Brain microvascular endothelial cell (primary cell): ENCODE results near the gene ZSWIM3.

Experiments used
- DNase-seq: peaks from one replicate; pipeline ENCODE4 v3.0.0-alpha.2; 2020
- H3K27ac ChIP-seq: fragments of 250-450 bp; sonication (Bioruptor Pico); 2 replicates; pipeline ENCODE4 v1.5.1; 2020; ENCODE audit warnings: mild to moderate bottlenecking, moderate library complexity
- H3K27me3 ChIP-seq: fragments of 250-450 bp; sonication (Bioruptor Pico); replicated peaks from 2 replicates; pipeline ENCODE4 v1.5.1; 2020; ENCODE audit warnings: mild to moderate bottlenecking
- H3K36me3 ChIP-seq: fragments of 250-450 bp; sonication (Bioruptor Pico); replicated peaks from 2 replicates; pipeline ENCODE4 v1.5.1; 2020; ENCODE audit warnings: mild to moderate bottlenecking
- H3K4me3 ChIP-seq: 2 replicates; pipeline ENCODE4 v1.5.1; 2011; ENCODE audit warnings: low read depth, mild to moderate bottlenecking, control low read depth, low read length, moderate library complexity
- in situ Hi-C: cut with HindIII; loops from 2 replicates; pipeline ENCODE4 v1.10.0; 2017; ENCODE audit warnings: low sequenced_read_pairs, low pct_ligation_motif_present
- TF ChIP-seq, protein P1 (sequence below): IDR thresholded peaks from 2 replicates; pipeline ENCODE4 v1.5.1; 2011; ENCODE audit warnings: low read depth, mild to moderate bottlenecking, moderate library complexity, low read length, control low read depth, inconsistent platforms; ENCODE audit errors: missing control alignments

Gene ZSWIM3

DNA sequence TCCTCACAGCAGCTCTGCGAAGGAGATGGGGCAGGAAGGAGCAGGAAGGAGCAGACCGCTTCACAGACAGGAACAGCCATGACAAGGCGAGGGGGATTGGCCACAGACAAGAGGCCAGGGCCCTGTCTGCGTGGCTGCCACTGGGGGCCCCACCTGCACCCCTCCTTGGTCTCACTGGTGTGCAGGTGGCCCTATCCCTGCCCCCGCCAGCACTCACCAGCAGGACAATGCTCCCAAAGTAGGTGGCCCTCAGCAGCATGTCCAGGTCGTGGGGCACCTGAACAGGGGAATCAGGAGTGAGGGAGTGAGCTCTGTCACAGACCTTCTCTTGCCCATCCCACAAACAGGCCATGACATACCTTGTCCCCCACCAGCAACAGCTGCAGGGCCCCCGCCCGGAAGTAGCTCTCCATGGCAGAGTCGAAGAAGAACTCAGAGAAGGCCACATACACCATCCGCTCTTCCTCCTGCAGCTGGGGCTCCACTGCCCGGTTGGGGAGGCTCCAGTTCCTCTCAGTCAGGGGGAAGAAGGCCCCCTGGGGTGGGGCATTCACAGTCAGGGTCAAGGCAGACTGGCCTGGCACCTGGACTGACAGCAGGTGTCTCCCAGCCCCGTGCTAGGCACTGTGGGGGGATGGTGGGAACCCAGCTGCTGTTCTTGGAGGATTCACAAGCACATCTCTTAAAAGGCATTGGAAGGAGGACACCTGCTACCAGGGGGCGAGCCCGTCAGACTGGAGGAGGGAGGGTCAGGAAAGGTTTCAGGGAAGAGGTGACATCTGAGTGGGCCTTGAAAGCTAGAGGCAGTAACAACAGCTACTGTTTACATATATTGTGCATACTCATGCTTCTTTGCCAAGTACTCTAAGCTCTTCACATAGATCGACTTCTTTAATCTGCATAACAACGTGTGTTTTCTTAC lies 47.4 kb downstream of the ZSWIM3 start:
- Histone ChIP-seq H3K36me3 (peaks cover 8% of the 10 kb centered on the region), H3K27me3 (no peaks in the 10 kb centered on the region), H3K27ac (no peak overlapping the region), H3K4me3 (no peak overlapping the region)
- in situ Hi-C loops = no loop called here
- TF ChIP-seq, protein P1, sequence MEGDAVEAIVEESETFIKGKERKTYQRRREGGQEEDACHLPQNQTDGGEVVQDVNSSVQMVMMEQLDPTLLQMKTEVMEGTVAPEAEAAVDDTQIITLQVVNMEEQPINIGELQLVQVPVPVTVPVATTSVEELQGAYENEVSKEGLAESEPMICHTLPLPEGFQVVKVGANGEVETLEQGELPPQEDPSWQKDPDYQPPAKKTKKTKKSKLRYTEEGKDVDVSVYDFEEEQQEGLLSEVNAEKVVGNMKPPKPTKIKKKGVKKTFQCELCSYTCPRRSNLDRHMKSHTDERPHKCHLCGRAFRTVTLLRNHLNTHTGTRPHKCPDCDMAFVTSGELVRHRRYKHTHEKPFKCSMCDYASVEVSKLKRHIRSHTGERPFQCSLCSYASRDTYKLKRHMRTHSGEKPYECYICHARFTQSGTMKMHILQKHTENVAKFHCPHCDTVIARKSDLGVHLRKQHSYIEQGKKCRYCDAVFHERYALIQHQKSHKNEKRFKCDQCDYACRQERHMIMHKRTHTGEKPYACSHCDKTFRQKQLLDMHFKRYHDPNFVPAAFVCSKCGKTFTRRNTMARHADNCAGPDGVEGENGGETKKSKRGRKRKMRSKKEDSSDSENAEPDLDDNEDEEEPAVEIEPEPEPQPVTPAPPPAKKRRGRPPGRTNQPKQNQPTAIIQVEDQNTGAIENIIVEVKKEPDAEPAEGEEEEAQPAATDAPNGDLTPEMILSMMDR = no peak
- no peak for DNase-seq

- peaks cover 6% of the 10 kb centered on the region for H3K36me3 ChIP-seq
- H3K27ac ChIP-seq = no peak overlapping the region
- no peaks in the 10 kb centered on the region for H3K27me3 ChIP-seq
- DNase-seq = peak; percentile 72
- TF ChIP-seq, protein P1 = no peak
- in situ Hi-C loops = no loop called here
- H3K4me3 ChIP-seq = no peak overlapping the region
Measured at GRCh38 chr20:45905505-45906079, 48.2 kb downstream of the ZSWIM3 start.

DNA sequence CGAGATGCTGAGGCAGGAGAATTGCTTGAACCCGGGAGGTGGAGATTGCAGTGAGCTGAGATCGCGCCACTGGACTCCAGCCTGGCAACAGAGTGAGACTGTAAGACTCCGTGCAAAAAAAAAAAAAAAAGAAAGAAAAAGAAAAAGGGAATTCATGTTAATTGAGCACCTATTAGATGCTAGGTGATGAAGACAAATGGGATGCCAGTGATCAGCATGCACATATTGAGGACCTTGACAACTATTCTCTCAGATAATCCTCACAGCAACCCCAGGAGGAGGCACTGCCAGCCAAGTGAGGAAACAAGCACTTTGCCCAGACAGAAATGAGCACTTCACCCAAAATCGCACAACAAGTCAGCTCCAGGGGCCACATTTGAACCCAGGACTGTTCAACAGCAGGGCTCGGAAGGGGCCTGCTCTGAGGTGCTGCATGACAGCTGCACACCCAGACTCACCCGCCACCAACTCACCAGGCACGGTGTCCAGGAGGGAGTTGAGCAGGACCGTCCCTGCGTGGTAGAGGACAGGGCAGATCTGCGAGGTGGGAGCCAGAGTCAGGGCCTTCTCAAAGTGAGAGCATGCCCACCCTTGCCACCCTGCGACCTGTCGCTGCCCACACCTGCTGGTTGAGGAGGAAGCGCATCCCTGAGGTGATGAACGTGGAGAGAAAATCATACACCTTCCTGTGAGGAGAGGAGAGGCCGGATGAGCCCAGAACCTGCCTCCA lies 50.0 kb downstream of the ZSWIM3 start:
- no peaks in the 10 kb centered on the region for H3K27me3 ChIP-seq
- H3K4me3 ChIP-seq = no peak overlapping the region
- H3K27ac ChIP-seq = no peak overlapping the region
- DNase-seq = no peak
- TF ChIP-seq, protein P1 = no peak
- in situ Hi-C loops = no loop called here
- H3K36me3 ChIP-seq = no peaks in the 10 kb centered on the region

GRCh38 chr20:45908084-45908483 lies 50.7 kb downstream of the ZSWIM3 start:
- no peak for DNase-seq
- in situ Hi-C loops = no loop called here
- H3K4me3 ChIP-seq = no peak overlapping the region
- no peak overlapping the region for H3K27ac ChIP-seq
- no peaks in the 10 kb centered on the region for H3K36me3 ChIP-seq
- TF ChIP-seq, protein P1 = no peak
- no peaks in the 10 kb centered on the region for H3K27me3 ChIP-seq

- Histone ChIP-seq H3K27ac (no peak overlapping the region), H3K4me3 (no peak overlapping the region), H3K36me3 (no peaks in the 10 kb centered on the region), H3K27me3 (no peaks in the 10 kb centered on the region)
- TF ChIP-seq, protein P1 = no peak
- in situ Hi-C loops = no loop called here
- no peak for DNase-seq
Measured at GRCh38 chr20:45909336-45909808, 52.0 kb downstream of the ZSWIM3 start.
